ENCODE data around the gene UGT2B17. TPM values are rescaled to one million over a fixed set of nuclear protein-coding genes. Genes with fewer than 3 reads are reported as not detected.
A peak's percentile ranks its signal among the peaks of the same experiment; 100 is the strongest.

Gene UGT2B17
- total RNA-seq, 1 experiment from 2014 or later = not detected

- Mint-ChIP-seq H3K4me1 (ENCODE audit: insufficient read depth, unreplicated experiment) (no peaks in the 10 kb centered on the region), H3K27ac (ENCODE audit: low read depth, unreplicated experiment) (no peak overlapping the region), H3K36me3 (ENCODE audit: insufficient read depth, unreplicated experiment) (no peaks in the 10 kb centered on the region), H3K27me3 (ENCODE audit: insufficient read depth, unreplicated experiment) (no peaks in the 10 kb centered on the region), H3K9me3 (ENCODE audit: unreplicated experiment) (no peaks in the 10 kb centered on the region), H3K4me3 (ENCODE audit: unreplicated experiment) (no peak overlapping the region)
- ChIA-PET POLR2A (no interaction called here), CTCF (no interaction called here)
- DNase-seq (ENCODE audit: unreplicated experiment) = no peak
- BruUV-seq (replicated peaks) = no TSS peak
- intact Hi-C loops (cut with micrococcal nuclease) = no loop called here
- TF ChIP-seq, protein P1, sequence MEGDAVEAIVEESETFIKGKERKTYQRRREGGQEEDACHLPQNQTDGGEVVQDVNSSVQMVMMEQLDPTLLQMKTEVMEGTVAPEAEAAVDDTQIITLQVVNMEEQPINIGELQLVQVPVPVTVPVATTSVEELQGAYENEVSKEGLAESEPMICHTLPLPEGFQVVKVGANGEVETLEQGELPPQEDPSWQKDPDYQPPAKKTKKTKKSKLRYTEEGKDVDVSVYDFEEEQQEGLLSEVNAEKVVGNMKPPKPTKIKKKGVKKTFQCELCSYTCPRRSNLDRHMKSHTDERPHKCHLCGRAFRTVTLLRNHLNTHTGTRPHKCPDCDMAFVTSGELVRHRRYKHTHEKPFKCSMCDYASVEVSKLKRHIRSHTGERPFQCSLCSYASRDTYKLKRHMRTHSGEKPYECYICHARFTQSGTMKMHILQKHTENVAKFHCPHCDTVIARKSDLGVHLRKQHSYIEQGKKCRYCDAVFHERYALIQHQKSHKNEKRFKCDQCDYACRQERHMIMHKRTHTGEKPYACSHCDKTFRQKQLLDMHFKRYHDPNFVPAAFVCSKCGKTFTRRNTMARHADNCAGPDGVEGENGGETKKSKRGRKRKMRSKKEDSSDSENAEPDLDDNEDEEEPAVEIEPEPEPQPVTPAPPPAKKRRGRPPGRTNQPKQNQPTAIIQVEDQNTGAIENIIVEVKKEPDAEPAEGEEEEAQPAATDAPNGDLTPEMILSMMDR (IDR thresholded peaks at IDR 0.05; ENCODE audit: unreplicated experiment) = no peak
These were observed 37.6 kb upstream of the UGT2B17 start for GRCh38 chr4:68613752-68614151.

- no peaks in the 10 kb centered on the region for H3K27me3 Mint-ChIP-seq (ENCODE audit: insufficient read depth, unreplicated experiment)
- ChIA-PET CTCF (interaction anchor here (0.9 kb wide), 1 partner anchor 10 kb away, joined by 8 read pairs; no protein-coding TSS in a partner anchor), POLR2A (interaction anchor here (0.6 kb wide), 1 partner anchor 1734 kb away, joined by 3 read pairs; no protein-coding TSS in a partner anchor)
- intact Hi-C loops (cut with micrococcal nuclease) = no loop called here
- TF ChIP-seq, protein P1 (IDR thresholded peaks at IDR 0.05; ENCODE audit: unreplicated experiment) = no peak
- no peak overlapping the region for H3K27ac Mint-ChIP-seq (ENCODE audit: low read depth, unreplicated experiment)
- H3K9me3 Mint-ChIP-seq (ENCODE audit: unreplicated experiment) = no peaks in the 10 kb centered on the region
- H3K36me3 Mint-ChIP-seq (ENCODE audit: insufficient read depth, unreplicated experiment) = no peaks in the 10 kb centered on the region
- no TSS peak for BruUV-seq (replicated peaks)
- no peak overlapping the region for H3K4me3 Mint-ChIP-seq (ENCODE audit: unreplicated experiment)
- no peak for DNase-seq (ENCODE audit: unreplicated experiment)
- no peaks in the 10 kb centered on the region for H3K4me1 Mint-ChIP-seq (ENCODE audit: insufficient read depth, unreplicated experiment)
These were observed 30.1 kb upstream of the UGT2B17 start for GRCh38 chr4:68606240-68606639.

DNA sequence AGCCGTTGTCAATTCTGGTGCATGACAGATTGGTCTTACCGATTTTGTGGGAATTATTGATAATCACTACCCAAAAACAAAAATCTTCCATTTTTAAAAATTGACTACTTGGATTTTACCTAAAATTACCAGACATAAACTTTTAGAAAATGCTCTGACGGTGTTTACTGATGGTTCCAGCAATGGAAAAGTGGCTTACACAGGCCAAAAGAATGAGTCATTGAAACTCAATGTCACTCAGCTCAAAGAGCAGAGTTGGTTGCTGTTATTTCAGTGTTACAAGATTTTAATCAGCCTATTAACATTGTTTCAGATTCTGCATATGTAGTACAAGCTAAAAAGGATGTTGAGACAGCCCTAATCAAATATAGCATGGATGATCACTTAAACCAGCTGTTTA, 23.0 kb upstream of the UGT2B17 start:
- H3K27ac Mint-ChIP-seq (ENCODE audit: low read depth, unreplicated experiment) = no peak overlapping the region
- ChIA-PET CTCF (no interaction called here), POLR2A (no interaction called here)
- no peaks in the 10 kb centered on the region for H3K27me3 Mint-ChIP-seq (ENCODE audit: insufficient read depth, unreplicated experiment)
- TF ChIP-seq, protein P1 (IDR thresholded peaks at IDR 0.05; ENCODE audit: unreplicated experiment) = no peak
- intact Hi-C loops (cut with micrococcal nuclease) = no loop called here
- no peak overlapping the region for H3K4me3 Mint-ChIP-seq (ENCODE audit: unreplicated experiment)
- no peaks in the 10 kb centered on the region for H3K9me3 Mint-ChIP-seq (ENCODE audit: unreplicated experiment)
- no peaks in the 10 kb centered on the region for H3K4me1 Mint-ChIP-seq (ENCODE audit: insufficient read depth, unreplicated experiment)
- no TSS peak for BruUV-seq (replicated peaks)
- H3K36me3 Mint-ChIP-seq (ENCODE audit: insufficient read depth, unreplicated experiment) = no peaks in the 10 kb centered on the region
- DNase-seq (ENCODE audit: unreplicated experiment) = peak; percentile 8

- no TSS peak for BruUV-seq (replicated peaks)
- Mint-ChIP-seq H3K9me3 (ENCODE audit: unreplicated experiment) (no peaks in the 10 kb centered on the region), H3K27me3 (ENCODE audit: insufficient read depth, unreplicated experiment) (no peaks in the 10 kb centered on the region)
These were observed 21.4 kb upstream of the UGT2B17 start for GRCh38 chr4:68597482-68597881.

More at GRCh38 chr4:68597482-68597881, 21.4 kb upstream of the UGT2B17 start:
- no peak for DNase-seq (ENCODE audit: unreplicated experiment)
- TF ChIP-seq, protein P1 (IDR thresholded peaks at IDR 0.05; ENCODE audit: unreplicated experiment) = no peak
- POLR2A ChIA-PET = no interaction called here
- Mint-ChIP-seq H3K27ac (ENCODE audit: low read depth, unreplicated experiment) (no peak overlapping the region), H3K4me1 (ENCODE audit: insufficient read depth, unreplicated experiment) (no peaks in the 10 kb centered on the region), H3K4me3 (ENCODE audit: unreplicated experiment) (no peak overlapping the region), H3K36me3 (ENCODE audit: insufficient read depth, unreplicated experiment) (no peaks in the 10 kb centered on the region)
- intact Hi-C loops (cut with micrococcal nuclease) = no loop called here
- CTCF ChIA-PET = no interaction called here
